H9 (cell line): Measurements from ENCODE around the gene FRZB. TPM values are rescaled to one million over a fixed set of nuclear protein-coding genes. Genes with fewer than 3 reads are reported as not detected.

Experiments used
- DNase-seq: peaks from one replicate; pipeline ENCODE4 v3.0.0-alpha.2; 2017
- H2AFZ ChIP-seq: one replicate; pipeline ENCODE4 v1.6.1; 2013; ENCODE audit warnings: mild to moderate bottlenecking, low read length, control low read depth, moderate library complexity
- H2AK5ac ChIP-seq: 2 replicates; pipeline ENCODE4 v1.6.1; 2013; ENCODE audit warnings: low read length, control low read depth, mixed read lengths; ENCODE audit not compliant: insufficient read length
- H2BK120ac ChIP-seq: one replicate; pipeline ENCODE4 v1.6.1; 2013; ENCODE audit warnings: low read depth, mild to moderate bottlenecking, low read length, control low read depth, inconsistent platforms; ENCODE audit not compliant: poor library complexity, severe bottlenecking
- H2BK12ac ChIP-seq: 2 replicates; pipeline ENCODE4 v1.6.1; 2013; ENCODE audit warnings: low read length, control low read depth, mixed read lengths, low read depth; ENCODE audit not compliant: insufficient read length
- H2BK15ac ChIP-seq: 2 replicates; pipeline ENCODE4 v1.6.1; 2013; ENCODE audit warnings: low read depth, low read length, control low read depth
- H2BK20ac ChIP-seq: one replicate; pipeline ENCODE4 v1.6.1; 2013; ENCODE audit warnings: low read depth, mild to moderate bottlenecking, low read length, control low read depth, inconsistent platforms; ENCODE audit not compliant: poor library complexity, severe bottlenecking
- H2BK5ac ChIP-seq: 2 replicates; pipeline ENCODE4 v1.6.1; 2013; ENCODE audit warnings: low read length, control low read depth, mixed read lengths; ENCODE audit not compliant: insufficient read length
- H3K14ac ChIP-seq: 2 replicates; pipeline ENCODE4 v1.6.1; 2013; ENCODE audit warnings: low read length, control low read depth; ENCODE audit not compliant: insufficient read depth
- H3K18ac ChIP-seq: 2 replicates; pipeline ENCODE4 v1.6.1; 2013; ENCODE audit warnings: low read depth, mild to moderate bottlenecking, mixed read lengths, low read length, control low read depth; ENCODE audit not compliant: insufficient read length
- H3K23ac ChIP-seq: 2 replicates; pipeline ENCODE4 v1.6.1; 2013; ENCODE audit warnings: low read length, control low read depth, mixed read lengths, low read depth; ENCODE audit not compliant: insufficient read length
- H3K23me2 ChIP-seq: 2 replicates; pipeline ENCODE4 v1.6.1; 2013; ENCODE audit warnings: low read depth, mild to moderate bottlenecking, mixed read lengths, low read length, control low read depth; ENCODE audit not compliant: insufficient read length, poor library complexity, severe bottlenecking
- H3K27ac ChIP-seq: 2 replicates; pipeline ENCODE4 v1.5.1; 2013; ENCODE audit warnings: low read length, control low read depth, mixed read lengths, low read depth; ENCODE audit not compliant: insufficient read length
- H3K27me3 ChIP-seq: 2 replicates; pipeline ENCODE4 v1.6.1; 2013; ENCODE audit warnings: low read length, control low read depth, inconsistent platforms; ENCODE audit not compliant: insufficient read depth
- H3K4ac ChIP-seq: 2 replicates; pipeline ENCODE4 v1.6.1; 2013; ENCODE audit warnings: low read depth, mild to moderate bottlenecking, control low read depth, inconsistent platforms, low read length, moderate library complexity
- H3K4me1 ChIP-seq: 2 replicates; pipeline ENCODE4 v1.6.1; 2013; ENCODE audit warnings: low read length, control low read depth, inconsistent platforms; ENCODE audit not compliant: insufficient read depth
- H3K4me2 ChIP-seq: 2 replicates; pipeline ENCODE4 v1.6.1; 2013; ENCODE audit warnings: low read length, control low read depth, mixed read lengths; ENCODE audit not compliant: insufficient read length, insufficient read depth
- H3K56ac ChIP-seq: 2 replicates; pipeline ENCODE4 v1.6.1; 2013; ENCODE audit warnings: low read depth, mild to moderate bottlenecking, mixed read lengths, low read length, control low read depth; ENCODE audit not compliant: insufficient read length
- H3K79me1 ChIP-seq: 2 replicates; pipeline ENCODE4 v1.6.1; 2013; ENCODE audit warnings: low read depth, mild to moderate bottlenecking, moderate library complexity, low read length, control low read depth, inconsistent platforms; ENCODE audit not compliant: insufficient read depth, poor library complexity, severe bottlenecking
- H3K79me2 ChIP-seq: 2 replicates; pipeline ENCODE4 v1.6.1; 2013; ENCODE audit warnings: low read length, control low read depth, inconsistent platforms; ENCODE audit not compliant: insufficient read depth
- H3K9ac ChIP-seq: 2 replicates; pipeline ENCODE4 v1.6.1; 2013; ENCODE audit warnings: low read length, control low read depth, mixed read lengths; ENCODE audit not compliant: insufficient read length; ENCODE audit errors: extremely low read depth
- H3K9me3 ChIP-seq: one replicate; pipeline ENCODE4 v1.6.1; 2013; ENCODE audit warnings: low read depth, low read length, inconsistent platforms; ENCODE audit not compliant: control insufficient read depth
- H3T11ph ChIP-seq: one replicate; pipeline ENCODE4 v1.6.1; 2013; ENCODE audit warnings: mild to moderate bottlenecking, low read length, control low read depth, inconsistent platforms
- H4K20me1 ChIP-seq: one replicate; pipeline ENCODE4 v1.6.1; 2013; ENCODE audit not compliant: control insufficient read depth, insufficient read length, insufficient read depth
- H4K5ac ChIP-seq: 2 replicates; pipeline ENCODE4 v1.6.1; 2013; ENCODE audit warnings: low read depth, mild to moderate bottlenecking, mixed read lengths, low read length, control low read depth; ENCODE audit not compliant: insufficient read length
- H4K8ac ChIP-seq: replicated peaks from 2 replicates; pipeline ENCODE4 v1.6.1; 2013; ENCODE audit warnings: low read length, control low read depth, mixed read lengths, low read depth; ENCODE audit not compliant: insufficient read length
- H4K91ac ChIP-seq: 2 replicates; pipeline ENCODE4 v1.6.1; 2013; ENCODE audit warnings: low read depth, mild to moderate bottlenecking, moderate library complexity, mixed read lengths, low read length, control low read depth; ENCODE audit not compliant: insufficient read length
- H3K27ac Mint-ChIP-seq, 3 experiments: 2 replicates in 2 of 3; 3 replicates in 1 of 3; pipeline ENCODE4 v1.8.0; 2020 to 2021; ENCODE audit warnings: mixed read lengths in 3 of 3, mild to moderate bottlenecking in 1 of 3, moderate library complexity in 1 of 3
- H3K27me3 Mint-ChIP-seq: 2 replicates; pipeline ENCODE4 v1.8.0; 2021; ENCODE audit warnings: low read depth, mild to moderate bottlenecking, moderate library complexity, mixed read lengths
- H3K36me3 Mint-ChIP-seq, 3 experiments: 2 replicates in 2 of 3; 3 replicates in 1 of 3; pipeline ENCODE4 v1.8.0; 2020 to 2021; ENCODE audit warnings: low read depth in 3 of 3, mixed read lengths in 3 of 3; ENCODE audit not compliant: insufficient read depth in 1 of 3
- H3K4me1 Mint-ChIP-seq, 2 experiments: 2 replicates each; pipeline ENCODE4 v1.8.0; 2020; ENCODE audit warnings: mixed read lengths in 2 of 2
- H3K4me3 Mint-ChIP-seq, 2 experiments: 2 replicates in 1 of 2; 3 replicates in 1 of 2; pipeline ENCODE4 v1.8.0; 2020 to 2021; ENCODE audit warnings: mild to moderate bottlenecking in 2 of 2, mixed read lengths in 2 of 2, moderate library complexity in 1 of 2
- H3K9me3 Mint-ChIP-seq, 2 experiments: 2 replicates in 1 of 2; 3 replicates in 1 of 2; pipeline ENCODE4 v1.8.0; 2020; ENCODE audit warnings: mild to moderate bottlenecking in 2 of 2, mixed read lengths in 2 of 2, moderate library complexity in 1 of 2
- CTCF ChIP-seq: fragments of 200-600 bp; sonication (generic); conservative IDR thresholded peaks from 3 replicates; pipeline ENCODE4 v1.8.0; 2021; ENCODE audit warnings: antibody characterized with exemption, mild to moderate bottlenecking
- WGBS: extraction: QIAGEN DNeasy Blood & Tissue Kit; methylation state at CpG from one replicate; pipeline ENCODE4 v1.1.7; 2013; ENCODE audit warnings: missing lambda C conversion rate, low lambda C conversion rate, mixed read lengths; ENCODE audit not compliant: insufficient read length; ENCODE audit errors: extremely low coverage; 5-methylcytosine and 5-hydroxymethylcytosine counted together
- total RNA-seq: library from RNA; stranded (reverse); gene quantifications from 2 replicates; pipeline ENCODE4 v1.2.1, GENCODE V29; 2021

Gene FRZB
- total RNA-seq, 1 experiment from 2014 or later: 1.1 TPM

- H3K23ac ChIP-seq: no peak overlapping the region
- H2BK120ac ChIP-seq: no peak overlapping the region
- no peak overlapping the region for H3K27ac Mint-ChIP-seq
- no peak overlapping the region for H3K18ac ChIP-seq
- no peaks in the 10 kb centered on the region for H3K23me2 ChIP-seq
- no peak overlapping the region for H2AFZ ChIP-seq
- no peak overlapping the region for H3K4me2 ChIP-seq
- WGBS: no CpG with 5 or more reads among the region's 6 CpGs
- H4K8ac ChIP-seq: no peak overlapping the region
- no peaks in the 10 kb centered on the region for H3K79me2 ChIP-seq
- no peaks in the 10 kb centered on the region for H3K9me3 ChIP-seq
- H2BK5ac ChIP-seq: no peak overlapping the region
- H3K4me1 Mint-ChIP-seq: no peaks in the 10 kb centered on the region
- no peak for DNase-seq
- no peak overlapping the region for H2AK5ac ChIP-seq
- no peak overlapping the region for H3K4ac ChIP-seq
- no peak overlapping the region for H4K91ac ChIP-seq
- no peak overlapping the region for H2BK20ac ChIP-seq
- H3K27me3 Mint-ChIP-seq: peaks cover 2% of the 10 kb centered on the region; the same call in 1 of the 2 replicates
- H3K4me3 Mint-ChIP-seq: no peak overlapping the region
- no peak overlapping the region for H3T11ph ChIP-seq
- H3K9ac ChIP-seq: no peak overlapping the region
- no peak overlapping the region for H2BK15ac ChIP-seq
- H3K4me1 ChIP-seq: no peaks in the 10 kb centered on the region
- H3K27ac ChIP-seq: no peak overlapping the region
- no peak overlapping the region for H3K56ac ChIP-seq
- H4K5ac ChIP-seq: no peak overlapping the region
- TF ChIP-seq CTCF: no peak
- H3K9me3 Mint-ChIP-seq: no peaks in the 10 kb centered on the region; a peak in 1 of 5 replicates
- H3K27me3 ChIP-seq: no peaks in the 10 kb centered on the region; the same call in 1 of the 2 replicates
- H3K36me3 Mint-ChIP-seq: no peaks in the 10 kb centered on the region; a peak in 1 of 7 replicates
- H3K14ac ChIP-seq: no peak overlapping the region
- no peaks in the 10 kb centered on the region for H4K20me1 ChIP-seq
- no peak overlapping the region for H2BK12ac ChIP-seq
- H3K79me1 ChIP-seq: no peaks in the 10 kb centered on the region
Measured at GRCh38 chr2:182895798-182896197, 29.4 kb upstream of the FRZB start.
